Keratinocyte (primary cell): Measurements from ENCODE around the gene RBP2. TPM values are rescaled to one million over a fixed set of nuclear protein-coding genes. Genes with fewer than 3 reads are reported as not detected.

Source experiments
- DNase-seq: peaks from one replicate; pipeline ENCODE4 v3.0.0-alpha.2; 2011; ENCODE audit warnings: low read depth, missing footprints, low spot score
- FAIRE-seq: peaks from 2 replicates; lab custom pipeline; 2011; peaks lifted over from hg19 to GRCh38; lab: Jason Lieb, UNC
- H2AFZ ChIP-seq: 2 replicates; pipeline ENCODE4 v1.6.0; 2012; ENCODE audit warnings: low read length, control low read depth, inconsistent platforms; ENCODE audit not compliant: control insufficient read depth
- H3K27ac ChIP-seq: 2 replicates; pipeline ENCODE4 v1.5.1; 2011; ENCODE audit warnings: low read length; ENCODE audit not compliant: control insufficient read depth, insufficient read depth
- H3K27me3 ChIP-seq: 3 replicates; pipeline ENCODE4 v1.6.0; 2011; ENCODE audit warnings: low read length; ENCODE audit not compliant: control insufficient read depth, insufficient read depth; ENCODE audit errors: extremely low read depth
- H3K36me3 ChIP-seq, 2 experiments: 2 replicates in 1 of 2; 3 replicates in 1 of 2; pipeline ENCODE4 v1.5.1; 2011; ENCODE audit warnings: low read length in 2 of 2, mild to moderate bottlenecking in 1 of 2; ENCODE audit not compliant: control insufficient read depth in 2 of 2, insufficient read depth in 2 of 2; ENCODE audit errors: extremely low read depth in 1 of 2
- H3K4me1 ChIP-seq: 3 replicates; pipeline ENCODE4 v1.5.1; 2011; ENCODE audit warnings: low read length; ENCODE audit not compliant: control insufficient read depth, insufficient read depth; ENCODE audit errors: extremely low read depth
- H3K4me2 ChIP-seq: 3 replicates; pipeline ENCODE4 v1.6.0; 2011; ENCODE audit warnings: low read depth, low read length; ENCODE audit not compliant: control insufficient read depth, insufficient read depth; ENCODE audit errors: extremely low read depth
- H3K4me3 ChIP-seq, 3 experiments: fragments of 200-600 bp in 1 of 3; sonication (generic) in 1 of 3; 2 replicates in 2 of 3; 3 replicates in 1 of 3; pipeline ENCODE4 v1.5.1; 2011 to 2016; ENCODE audit warnings: low read length in 3 of 3, mild to moderate bottlenecking in 3 of 3, control low read depth in 2 of 3, inconsistent platforms in 1 of 3, low read depth in 1 of 3, mixed read lengths in 1 of 3, mixed run types in 1 of 3, moderate library complexity in 1 of 3; ENCODE audit not compliant: control insufficient read depth in 2 of 3, insufficient read depth in 2 of 3; ENCODE audit errors: extremely low read depth in 1 of 3
- H3K79me2 ChIP-seq: 2 replicates; pipeline ENCODE4 v1.6.0; 2012; ENCODE audit warnings: low read length; ENCODE audit not compliant: control insufficient read depth, insufficient read depth
- H3K9ac ChIP-seq: 3 replicates; pipeline ENCODE4 v1.6.0; 2011; ENCODE audit warnings: low read length; ENCODE audit not compliant: control insufficient read depth, insufficient read depth; ENCODE audit errors: extremely low read depth
- H3K9me1 ChIP-seq: 3 replicates; pipeline ENCODE4 v1.6.0; 2011; ENCODE audit warnings: low read length; ENCODE audit not compliant: control insufficient read depth, insufficient read depth; ENCODE audit errors: extremely low read depth
- H3K9me3 ChIP-seq: 2 replicates; pipeline ENCODE4 v1.5.1; 2012; ENCODE audit warnings: low read depth, low read length; ENCODE audit not compliant: control insufficient read depth
- H4K20me1 ChIP-seq: 3 replicates; pipeline ENCODE4 v1.6.0; 2011; ENCODE audit warnings: low read length; ENCODE audit not compliant: control insufficient read depth, insufficient read depth; ENCODE audit errors: extremely low read depth
- EZH2 ChIP-seq: IDR thresholded peaks from one replicate; pipeline ENCODE4 v1.6.1; 2012; ENCODE audit warnings: inconsistent platforms, mild to moderate bottlenecking, low read length, moderate library complexity
- dilution Hi-C: fragments of 300-500 bp; cut with MboI; formaldehyde crosslinking; loops from one replicate; pipeline ENCODE4 v1.7.0; 2020; ENCODE audit warnings: low sequenced_read_pairs; ENCODE audit not compliant: extremely low pct_ligation_motif_present
- polyA plus RNA-seq, 5 experiments: library from polyadenylated mRNA; depleted of rRNA in 3 of 5; stranded (reverse) in 3 of 5; stranded (forward) in 1 of 5; unstranded in 1 of 5; fragments of >200 nt; gene quantifications; 1 replicate in 1 of 5; 2 replicates in 3 of 5; 3 replicates in 1 of 5; pipeline versions ENCODE4 v1.2.1 to v1.2.3, GENCODE V29; 2011 to 2012; ENCODE audit warnings: missing spikeins in 2 of 5, low read depth in 1 of 5, low replicate concordance in 1 of 5
- TF ChIP-seq, protein P1 (sequence below), 3 experiments: IDR thresholded peaks in 1 of 3; conservative IDR thresholded peaks in 1 of 3; optimal IDR thresholded peaks in 1 of 3; 2 replicates in 2 of 3; 3 replicates in 1 of 3; pipeline versions ENCODE3 to v1.5.1; 2011; ENCODE audit warnings: low read length in 3 of 3, mild to moderate bottlenecking in 3 of 3, moderate library complexity in 2 of 3, control low read depth in 1 of 3, inconsistent platforms in 1 of 3; ENCODE audit not compliant: insufficient read depth in 2 of 3; ENCODE audit errors: extremely low read depth in 1 of 3

Gene RBP2
- polyA plus RNA-seq, 1 donor (not counting 4 experiments of a cell fraction or from before 2014, with no cell fraction given), result not detected

GRCh38 chr3:139506766-139507165 lies 30.4 kb upstream of the RBP2 start:
- Histone ChIP-seq H3K9me3 (no peaks in the 10 kb centered on the region), H3K4me1 (no peaks in the 10 kb centered on the region), H3K27ac (no peak overlapping the region), H3K79me2 (no peaks in the 10 kb centered on the region), H3K27me3 (no peaks in the 10 kb centered on the region), H3K4me3 (no peak overlapping the region), H3K36me3 (no peaks in the 10 kb centered on the region), H3K9ac (no peak overlapping the region), H3K9me1 (no peaks in the 10 kb centered on the region), H4K20me1 (no peaks in the 10 kb centered on the region), H3K4me2 (no peak overlapping the region), H2AFZ (no peak overlapping the region)
- no peak for TF ChIP-seq EZH2
- TF ChIP-seq, protein P1, sequence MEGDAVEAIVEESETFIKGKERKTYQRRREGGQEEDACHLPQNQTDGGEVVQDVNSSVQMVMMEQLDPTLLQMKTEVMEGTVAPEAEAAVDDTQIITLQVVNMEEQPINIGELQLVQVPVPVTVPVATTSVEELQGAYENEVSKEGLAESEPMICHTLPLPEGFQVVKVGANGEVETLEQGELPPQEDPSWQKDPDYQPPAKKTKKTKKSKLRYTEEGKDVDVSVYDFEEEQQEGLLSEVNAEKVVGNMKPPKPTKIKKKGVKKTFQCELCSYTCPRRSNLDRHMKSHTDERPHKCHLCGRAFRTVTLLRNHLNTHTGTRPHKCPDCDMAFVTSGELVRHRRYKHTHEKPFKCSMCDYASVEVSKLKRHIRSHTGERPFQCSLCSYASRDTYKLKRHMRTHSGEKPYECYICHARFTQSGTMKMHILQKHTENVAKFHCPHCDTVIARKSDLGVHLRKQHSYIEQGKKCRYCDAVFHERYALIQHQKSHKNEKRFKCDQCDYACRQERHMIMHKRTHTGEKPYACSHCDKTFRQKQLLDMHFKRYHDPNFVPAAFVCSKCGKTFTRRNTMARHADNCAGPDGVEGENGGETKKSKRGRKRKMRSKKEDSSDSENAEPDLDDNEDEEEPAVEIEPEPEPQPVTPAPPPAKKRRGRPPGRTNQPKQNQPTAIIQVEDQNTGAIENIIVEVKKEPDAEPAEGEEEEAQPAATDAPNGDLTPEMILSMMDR (optimal IDR thresholded peaks at IDR 0.05 in 1 of 3, IDR thresholded peaks at IDR 0.05 in 1 of 3, conservative IDR thresholded peaks at IDR 0.05 in 1 of 3; ENCODE audit: extremely low read depth in 1 of 3, insufficient read depth in 2 of 3, low read length in 3 of 3), result peak in 2 of 3 experiments; percentile 19 to 51
- DNase-seq (no peak), FAIRE-seq (no peak)
- dilution Hi-C loops, result no loop called here

DNA sequence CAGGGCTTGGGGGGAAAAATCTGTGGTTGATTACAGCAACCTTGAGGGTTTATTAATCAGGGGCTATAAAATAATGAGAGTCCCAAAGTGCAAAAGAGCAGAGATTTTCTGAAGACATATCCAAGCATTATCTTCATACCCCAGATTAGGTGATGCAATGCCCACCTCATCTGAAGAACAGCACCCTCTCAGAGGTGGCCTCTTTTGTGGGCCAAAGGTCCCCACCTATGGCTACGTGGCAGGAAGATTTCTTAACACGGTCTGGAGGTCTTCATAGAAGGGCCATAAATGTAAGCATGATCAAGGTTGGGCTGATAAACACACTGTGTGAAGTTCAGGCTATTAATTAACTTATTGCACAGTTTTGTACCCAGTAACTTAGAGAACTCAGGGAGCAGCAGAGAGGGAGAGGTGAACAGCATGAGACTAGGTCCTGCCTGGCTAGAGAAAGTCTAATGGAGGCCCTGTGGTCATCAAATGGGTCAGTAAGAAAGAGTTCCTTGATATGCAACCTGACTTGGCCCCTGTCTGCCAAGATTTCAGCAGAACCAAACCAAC lies 29.6 kb upstream of the RBP2 start:
- dilution Hi-C loops, result no loop called here
- no peaks in the 10 kb centered on the region for H3K27me3 ChIP-seq
- no peaks in the 10 kb centered on the region for H3K4me1 ChIP-seq
- H3K27ac ChIP-seq, result no peak overlapping the region
- H2AFZ ChIP-seq, result no peak overlapping the region
- FAIRE-seq, result no peak
- H3K79me2 ChIP-seq, result no peaks in the 10 kb centered on the region
- no peaks in the 10 kb centered on the region for H3K9me1 ChIP-seq
- H3K4me2 ChIP-seq, result no peak overlapping the region
- H3K36me3 ChIP-seq, result no peaks in the 10 kb centered on the region
- DNase-seq, result no peak
- H3K9me3 ChIP-seq, result no peaks in the 10 kb centered on the region
- no peaks in the 10 kb centered on the region for H4K20me1 ChIP-seq
- H3K4me3 ChIP-seq, result no peak overlapping the region
- H3K9ac ChIP-seq, result no peak overlapping the region
- no peak for TF ChIP-seq EZH2

DNA sequence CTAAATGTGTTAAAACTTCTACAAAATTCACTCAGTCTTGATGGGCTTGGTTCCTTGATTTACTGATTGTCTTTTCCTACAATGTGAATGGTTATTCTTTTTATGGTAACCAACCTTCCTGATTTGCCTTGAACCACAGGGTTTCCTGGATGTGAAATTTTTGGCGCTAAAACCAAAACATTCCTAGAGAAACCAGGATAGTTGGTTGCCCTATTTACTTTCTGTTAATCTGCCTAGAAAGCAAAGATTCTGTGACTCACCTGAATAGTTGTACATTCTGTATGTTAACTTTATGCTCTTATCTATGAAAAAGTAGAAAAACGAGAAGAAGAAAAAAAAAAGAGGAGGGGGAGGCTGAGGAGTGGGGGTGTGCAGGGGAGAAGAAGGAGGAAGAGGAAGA lies 23.2 kb upstream of the RBP2 start:
- Histone ChIP-seq H3K9ac (no peak overlapping the region), H3K9me3 (no peaks in the 10 kb centered on the region), H3K27me3 (no peaks in the 10 kb centered on the region), H3K4me1 (no peaks in the 10 kb centered on the region), H3K36me3 (no peaks in the 10 kb centered on the region), H3K27ac (no peak overlapping the region), H4K20me1 (no peaks in the 10 kb centered on the region), H3K4me3 (no peak overlapping the region), H3K9me1 (no peaks in the 10 kb centered on the region), H3K4me2 (no peak overlapping the region), H3K79me2 (no peaks in the 10 kb centered on the region), H2AFZ (no peak overlapping the region)
- DNase-seq (no peak), FAIRE-seq (no peak)
- dilution Hi-C loops, result no loop called here
- TF ChIP-seq, protein P1 (optimal IDR thresholded peaks at IDR 0.05 in 1 of 3, IDR thresholded peaks at IDR 0.05 in 1 of 3, conservative IDR thresholded peaks at IDR 0.05 in 1 of 3; ENCODE audit: extremely low read depth in 1 of 3, insufficient read depth in 2 of 3, low read length in 3 of 3), result no peak
- TF ChIP-seq EZH2, result no peak
